ENCODE data around the gene FLT3. TPM values are rescaled to one million over a fixed set of nuclear protein-coding genes. Genes with fewer than 3 reads are reported as not detected.

The FLT3 gene
- total RNA-seq, 2 experiments from 2014 or later: not detected

GRCh38 chr13:27969082-27969865 lies 131.1 kb downstream of the FLT3 start, which contains the start of gene CDX2:
CDX2 (minus strand) TSS chr13:27969315; CDS start chr13:27969006, 309 bp downstream.
- H3K4me3 Mint-ChIP-seq: no peak within 1 kb of the TSS
- no peak within 1 kb of the TSS for H3K27ac Mint-ChIP-seq
- H3K4me1 Mint-ChIP-seq (ENCODE audit: low read depth): peaks cover 22% of the 10 kb centered on the region
- intact Hi-C loops (cut with micrococcal nuclease): loop anchor here (5.0 kb wide), 2 partner anchors 42 to 172 kb away; no protein-coding TSS in a partner anchor
- H3K27me3 Mint-ChIP-seq: peaks cover 76% of the 10 kb centered on the region
- ATAC-seq (no peak), DNase-seq (no peak)
- ChIA-PET CTCF (interaction anchor here (0.9 to 7.0 kb wide), 5 partner anchors 9 to 143 kb away, joined by 3 to 46 read pairs (median 3); no protein-coding TSS in a partner anchor), POLR2A (no interaction called here)
- no peak for TF ChIP-seq CTCF (IDR thresholded peaks at IDR 0.05)
- no peaks in the 10 kb centered on the region for H3K9me3 Mint-ChIP-seq
- H3K36me3 Mint-ChIP-seq (ENCODE audit: low read depth): no peaks in the 10 kb centered on the region

- ATAC-seq: no peak
- no peak for TF ChIP-seq CTCF (IDR thresholded peaks at IDR 0.05)
- H3K36me3 Mint-ChIP-seq (ENCODE audit: low read depth): no peaks in the 10 kb centered on the region
- intact Hi-C loops (cut with micrococcal nuclease): loop anchor here (5.0 kb wide), 2 partner anchors 41 to 171 kb away; no protein-coding TSS in a partner anchor
- H3K4me3 Mint-ChIP-seq: no peak overlapping the region
- CTCF ChIA-PET: interaction anchor here (1.1 to 7.0 kb wide), 5 partner anchors 9 to 138 kb away, joined by 3 to 46 read pairs (median 3); no protein-coding TSS in a partner anchor
- H3K4me1 Mint-ChIP-seq (ENCODE audit: low read depth): peaks cover 22% of the 10 kb centered on the region
- H3K27me3 Mint-ChIP-seq: peaks cover 73% of the 10 kb centered on the region
- DNase-seq: no peak
- H3K27ac Mint-ChIP-seq: no peak overlapping the region
- H3K9me3 Mint-ChIP-seq: no peaks in the 10 kb centered on the region
- POLR2A ChIA-PET: no interaction called here
Observed at GRCh38 chr13:27968316-27969081, 131.9 kb downstream of the FLT3 start.

GRCh38 chr13:27967736-27968315 lies 132.6 kb downstream of the FLT3 start:
- intact Hi-C loops (cut with micrococcal nuclease): loop anchor here (5.0 kb wide), 2 partner anchors 41 to 171 kb away; no protein-coding TSS in a partner anchor
- no peak for TF ChIP-seq CTCF (IDR thresholded peaks at IDR 0.05)
- CTCF ChIA-PET: interaction anchor here (0.7 to 7.0 kb wide), 6 partner anchors 9 to 137 kb away, joined by 3 to 46 read pairs (median 3); no protein-coding TSS in a partner anchor
- Mint-ChIP-seq H3K9me3 (no peaks in the 10 kb centered on the region), H3K36me3 (ENCODE audit: low read depth) (no peaks in the 10 kb centered on the region), H3K4me3 (no peak overlapping the region), H3K27me3 (peaks cover 71% of the 10 kb centered on the region), H3K27ac (no peak overlapping the region), H3K4me1 (ENCODE audit: low read depth) (peaks cover 22% of the 10 kb centered on the region)
- ATAC-seq (no peak), DNase-seq (no peak)
- POLR2A ChIA-PET: interaction anchor here (0.6 kb wide), 1 partner anchor 227 kb away, joined by 4 read pairs; no protein-coding TSS in a partner anchor

GRCh38 chr13:27967203-27967735 lies 133.1 kb downstream of the FLT3 start:
- peaks cover 22% of the 10 kb centered on the region for H3K4me1 Mint-ChIP-seq (ENCODE audit: low read depth)
- no peak overlapping the region for H3K4me3 Mint-ChIP-seq
- H3K9me3 Mint-ChIP-seq: no peaks in the 10 kb centered on the region
- intact Hi-C loops (cut with micrococcal nuclease): loop anchor here (5.0 kb wide), 2 partner anchors 40 to 170 kb away; no protein-coding TSS in a partner anchor
- no peak for DNase-seq
- no peaks in the 10 kb centered on the region for H3K36me3 Mint-ChIP-seq (ENCODE audit: low read depth)
- POLR2A ChIA-PET: interaction anchor here (0.6 kb wide), 1 partner anchor 226 kb away, joined by 4 read pairs; no protein-coding TSS in a partner anchor
- H3K27ac Mint-ChIP-seq: no peak overlapping the region
- peaks cover 75% of the 10 kb centered on the region for H3K27me3 Mint-ChIP-seq
- TF ChIP-seq CTCF (IDR thresholded peaks at IDR 0.05): no peak
- ATAC-seq: no peak
- CTCF ChIA-PET: interaction anchor here (0.7 to 7.0 kb wide), 5 partner anchors 8 to 137 kb away, joined by 3 to 46 read pairs (median 3); no protein-coding TSS in a partner anchor
